HepG2 (cell line): ENCODE results near the gene ADH1C.

Source experiments
- KDM5A ChIP-seq: fragments of 200-600 bp; sonication (generic); IDR thresholded peaks from 2 replicates; pipeline ENCODE4 v1.7.0; 2018; ENCODE audit warnings: antibody characterized with exemption, mild to moderate bottlenecking, low read length, borderline replicate concordance
- REST ChIP-seq, 2 experiments: IDR thresholded peaks; 2 replicates each; pipeline ENCODE4 v1.6.1; 2011 to 2012; ENCODE audit warnings: low read length in 2 of 2, borderline replicate concordance in 1 of 2, low read depth in 1 of 2, mild to moderate bottlenecking in 1 of 2, moderate library complexity in 1 of 2
- SMAD3 ChIP-seq: sonication (generic); formaldehyde crosslinking; IDR thresholded peaks from 2 replicates; pipeline ENCODE4 v1.4.0; 2020; ENCODE audit warnings: missing genetic modification reagents
- UBTF ChIP-seq: sonication (generic); formaldehyde crosslinking; IDR thresholded peaks from 2 replicates; pipeline ENCODE4 v1.4.0; 2020; ENCODE audit warnings: mild to moderate bottlenecking, missing genetic modification reagents
- ZFP36L1 ChIP-seq: sonication (generic); formaldehyde crosslinking; IDR thresholded peaks from 2 replicates; pipeline ENCODE4 v1.8.0; 2022; ENCODE audit warnings: mild to moderate bottlenecking, missing genetic modification reagents, moderate library complexity
- ZNF253 ChIP-seq: sonication (generic); formaldehyde crosslinking; IDR thresholded peaks from 2 replicates; pipeline ENCODE4 v1.8.0; 2022; ENCODE audit warnings: mild to moderate bottlenecking, missing genetic modification reagents, borderline replicate concordance
- ZNF430 ChIP-seq: sonication (generic); formaldehyde crosslinking; IDR thresholded peaks from 2 replicates; pipeline ENCODE4 v1.9.0; 2021; ENCODE audit warnings: mild to moderate bottlenecking, missing genetic modification reagents

- no peak for TF ChIP-seq SMAD3 (CRISPR knock-in tag)
- TF ChIP-seq REST (IDR thresholded peaks at IDR 0.05; ENCODE audit: borderline replicate concordance in 1 of 2, low read depth in 1 of 2, low read length in 2 of 2), result no peak
- TF ChIP-seq ZNF430 (CRISPR knock-in tag), result no peak
- no peak for TF ChIP-seq KDM5A
- no peak for TF ChIP-seq UBTF (CRISPR knock-in tag)
- TF ChIP-seq ZNF253 (CRISPR knock-in tag), result no peak
- TF ChIP-seq ZFP36L1, result no peak
Measured at GRCh38 chr4:99324979-99325378, 27.6 kb downstream of the ADH1C start.
